GM11168 (cell line): ENCODE data around the gene INTS14.
"Not testable (repeated sequence)": the region's sequence is repeated elsewhere in the genome, so short reads cannot be mapped to it uniquely, and the experiment has no call there.

Experiments
- in situ Hi-C: fragments of 300-500 bp; cut with MboI; formaldehyde crosslinking; loops from one replicate; pipeline ENCODE4 v1.12.0; 2022; ENCODE audit warnings: low sequenced_read_pairs; ENCODE audit not compliant: unreplicated experiment

INTS14 gene

DNA sequence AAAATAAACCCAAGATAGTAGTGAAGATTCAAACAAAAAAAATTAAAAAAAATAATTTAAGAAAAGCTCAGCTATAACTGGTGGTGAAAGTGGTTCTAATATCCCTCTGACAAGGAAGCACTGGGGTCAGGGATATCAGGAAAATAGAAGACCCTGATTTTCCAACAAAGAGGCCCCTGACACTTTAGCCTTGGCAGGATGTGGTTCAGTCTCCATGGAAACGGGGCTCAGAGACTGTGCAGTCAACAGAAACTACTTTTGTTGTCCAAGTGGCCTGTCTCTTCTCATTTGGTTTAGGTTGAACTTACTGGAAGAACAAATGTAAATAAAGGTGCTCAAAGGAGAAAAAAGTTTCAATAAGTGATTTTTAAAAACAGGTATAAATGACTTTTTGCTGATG, 27.2 kb downstream of the INTS14 start:
- in situ Hi-C loops, result no loop called here

DNA sequence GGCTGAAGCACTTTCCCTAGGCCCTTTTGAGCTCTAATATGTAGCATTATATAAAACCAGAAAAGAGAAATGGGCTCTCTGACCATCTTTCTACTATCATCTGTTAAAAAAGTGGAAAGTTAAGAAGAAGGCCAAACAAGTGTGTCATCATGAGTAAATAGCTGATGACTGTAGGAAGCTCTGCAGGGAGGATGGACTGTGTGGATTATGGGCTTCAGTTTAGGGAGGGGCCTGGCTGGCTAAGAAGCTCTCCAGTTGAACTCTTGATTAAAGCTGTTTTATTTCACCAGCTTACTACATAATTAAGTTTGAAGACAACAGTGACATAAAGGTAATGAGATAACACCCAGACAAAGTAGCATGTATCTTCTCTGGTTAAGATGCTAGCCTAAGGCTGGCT, 30.6 kb downstream of the INTS14 start:
- in situ Hi-C loops, result no loop called here

DNA sequence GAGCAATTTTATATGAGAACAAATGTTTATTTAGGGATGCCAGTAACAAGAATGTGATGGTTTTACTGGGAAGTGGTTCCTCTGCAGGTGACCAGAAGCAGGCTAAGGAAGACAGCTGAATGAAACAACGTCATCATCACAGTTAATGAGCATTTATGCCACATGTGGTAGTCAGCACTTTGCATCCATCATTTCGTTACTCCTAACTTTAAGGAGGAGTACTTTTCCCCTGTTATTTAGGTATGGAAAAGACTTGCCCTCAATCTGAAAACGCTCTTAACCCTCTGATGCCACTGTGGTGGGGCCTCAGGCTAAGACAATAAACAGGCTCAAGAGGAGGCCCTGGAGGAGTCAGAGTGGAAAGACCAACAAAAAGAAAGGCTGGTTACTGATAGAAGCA, 31.2 kb downstream of the INTS14 start:
- in situ Hi-C loops, result no loop called here

DNA sequence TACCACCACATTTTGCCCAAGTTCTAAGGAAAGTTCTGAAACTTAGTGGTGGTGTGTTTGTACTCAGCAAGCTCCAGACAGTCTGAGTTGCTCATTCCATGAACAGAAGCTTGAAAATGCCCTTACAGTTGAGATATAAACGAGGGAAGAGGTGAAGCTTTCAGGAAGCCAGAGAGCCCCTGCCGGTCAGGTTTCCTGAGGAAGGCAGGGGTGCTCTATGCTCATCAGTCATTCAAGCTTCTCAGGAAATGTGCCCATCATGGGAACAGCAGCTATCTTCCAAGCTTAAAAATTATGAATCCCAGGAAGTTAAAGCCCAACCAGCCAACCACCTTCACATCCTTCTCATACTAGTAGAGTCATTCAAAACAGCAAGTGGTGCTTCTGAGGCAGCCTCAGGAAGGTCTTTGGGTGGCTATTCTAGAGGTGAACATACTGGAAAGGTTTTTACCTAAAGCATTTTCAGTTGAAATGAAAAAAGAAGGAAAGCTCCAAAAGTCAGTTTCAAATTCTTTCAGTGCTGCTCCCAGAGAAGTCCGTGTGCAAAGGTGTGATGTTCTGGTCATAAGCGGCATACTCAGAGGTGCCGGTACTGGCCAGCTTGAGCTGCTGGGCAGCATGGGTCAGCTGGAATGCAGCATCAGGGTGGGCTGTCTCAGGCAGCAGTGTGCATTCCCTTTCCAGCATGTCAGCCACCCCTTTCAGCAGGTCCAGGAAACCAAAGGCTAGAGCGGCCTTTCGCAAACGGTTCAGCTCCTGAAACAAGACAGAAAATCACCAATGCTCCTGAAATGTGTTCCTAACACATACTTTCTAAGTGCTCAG, 31.8 kb downstream of the INTS14 start:
- in situ Hi-C loops, result no loop called here

DNA sequence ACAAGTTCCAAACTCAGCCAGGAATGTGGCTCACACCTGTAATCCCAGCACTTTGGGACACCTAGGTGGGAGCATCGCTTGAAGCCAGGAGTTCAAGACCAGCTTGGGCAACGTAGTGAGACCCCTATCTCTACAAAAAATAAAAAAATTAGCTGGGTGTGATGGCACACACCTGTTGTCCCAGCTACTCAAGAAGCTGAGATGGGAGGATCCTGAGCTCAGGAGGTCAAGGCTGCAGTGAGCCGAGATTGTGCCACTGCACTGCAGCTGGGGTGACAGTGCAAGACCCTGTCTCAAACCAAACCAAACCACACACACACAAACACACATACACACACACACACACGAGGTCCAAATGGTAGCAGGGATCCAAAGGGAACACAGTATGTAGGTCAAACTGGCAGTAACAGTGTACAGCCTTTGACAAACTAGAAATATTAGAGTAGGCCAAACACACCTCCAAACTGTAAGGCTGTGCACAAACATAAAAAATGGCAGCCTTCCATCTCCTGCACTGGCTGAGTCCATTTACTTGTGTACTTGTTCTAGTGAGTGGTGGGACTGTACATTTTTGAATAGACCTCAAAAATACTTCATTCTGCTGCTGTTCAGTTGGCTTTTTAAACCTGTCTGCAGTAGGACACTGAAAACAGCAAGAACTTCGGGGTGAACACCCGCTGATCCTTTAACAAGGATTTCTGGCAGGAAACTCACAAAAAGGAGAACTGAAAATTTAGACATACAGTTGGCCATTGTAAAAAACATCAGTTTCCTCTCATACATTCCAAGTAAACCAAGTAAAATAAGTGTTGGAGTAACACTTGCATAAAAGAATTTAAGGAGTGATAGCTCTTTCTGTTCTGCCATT, 33.6 kb downstream of the INTS14 start:
- in situ Hi-C loops, result no loop called here

DNA sequence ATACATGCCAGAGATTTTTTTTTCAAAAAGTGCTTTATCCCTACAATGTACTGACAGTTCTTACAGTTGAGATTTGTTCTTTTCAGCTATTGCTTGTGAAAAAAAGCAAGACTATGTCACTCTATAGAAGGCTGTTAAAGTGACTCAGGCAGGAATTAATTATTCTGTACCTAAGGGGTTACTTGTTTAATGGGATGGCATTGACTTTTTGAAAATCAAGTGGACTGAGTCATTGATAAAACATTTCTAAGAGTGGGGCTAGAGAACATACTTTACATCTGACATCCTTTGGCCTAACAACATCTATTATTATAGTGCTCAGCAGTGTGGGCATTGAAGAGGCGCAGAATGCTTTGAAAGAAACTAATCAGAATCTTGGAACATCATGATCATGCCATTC, 34.3 kb downstream of the INTS14 start:
- in situ Hi-C loops, result no loop called here

DNA sequence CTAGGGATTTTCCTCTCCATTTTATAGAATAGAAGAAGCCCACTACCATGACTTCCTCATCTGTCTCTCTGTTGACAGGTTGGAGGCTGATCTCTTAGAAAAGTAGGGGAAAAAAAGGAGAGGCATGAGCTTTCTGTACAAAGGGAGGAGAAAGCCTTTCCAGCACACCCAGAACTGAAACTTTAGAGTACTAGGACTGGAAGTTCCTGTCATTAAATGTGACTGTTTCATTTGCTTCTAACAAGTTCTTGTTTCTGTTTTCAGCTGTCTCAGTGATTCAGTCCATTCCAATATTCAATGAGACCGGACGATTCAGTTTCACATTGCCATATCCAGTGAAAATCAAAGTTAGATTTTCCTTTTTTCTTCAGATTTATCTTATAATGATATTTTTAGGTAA, 39.0 kb downstream of the INTS14 start:
- in situ Hi-C loops, result no loop called here

DNA sequence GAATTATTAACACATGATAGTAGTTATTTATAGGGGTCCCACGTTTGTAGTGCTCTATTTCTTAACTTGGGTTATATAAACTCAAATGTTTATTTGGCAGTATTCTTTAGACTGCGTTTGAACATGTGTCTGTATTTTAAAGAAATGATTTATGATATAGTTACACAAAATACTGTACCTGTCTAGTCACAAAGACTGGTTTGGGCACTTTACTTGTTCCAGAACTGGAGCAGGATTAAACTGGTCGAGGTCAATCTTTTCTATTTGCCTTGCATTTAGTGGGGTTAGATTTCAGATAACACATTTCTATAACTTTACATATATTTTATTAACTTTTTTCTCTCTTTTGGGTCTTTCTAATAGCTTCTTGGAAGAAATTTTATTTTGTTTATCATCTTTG, 41.2 kb downstream of the INTS14 start:
- in situ Hi-C loops, result no loop called here

DNA sequence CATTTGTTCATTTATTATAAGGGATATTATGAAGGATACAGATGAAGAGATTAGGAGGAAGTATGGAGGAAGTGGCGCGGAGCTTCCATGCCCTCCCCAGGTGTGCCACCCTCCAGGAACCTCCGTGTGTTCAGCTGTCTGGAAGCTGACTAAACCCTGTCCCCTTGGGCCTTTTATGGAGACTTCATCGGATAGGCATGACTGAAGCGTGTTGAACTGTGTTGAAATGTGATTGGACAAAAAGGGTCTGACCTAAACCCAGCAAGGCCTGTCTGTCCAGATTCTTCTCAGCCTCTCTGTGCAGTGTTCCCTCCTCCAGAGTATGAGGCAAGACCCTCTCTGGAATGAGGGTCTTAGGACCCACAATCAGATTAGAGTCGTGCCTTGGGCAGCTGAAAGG, 49.0 kb downstream of the INTS14 start:
- in situ Hi-C loops, result no loop called here

DNA sequence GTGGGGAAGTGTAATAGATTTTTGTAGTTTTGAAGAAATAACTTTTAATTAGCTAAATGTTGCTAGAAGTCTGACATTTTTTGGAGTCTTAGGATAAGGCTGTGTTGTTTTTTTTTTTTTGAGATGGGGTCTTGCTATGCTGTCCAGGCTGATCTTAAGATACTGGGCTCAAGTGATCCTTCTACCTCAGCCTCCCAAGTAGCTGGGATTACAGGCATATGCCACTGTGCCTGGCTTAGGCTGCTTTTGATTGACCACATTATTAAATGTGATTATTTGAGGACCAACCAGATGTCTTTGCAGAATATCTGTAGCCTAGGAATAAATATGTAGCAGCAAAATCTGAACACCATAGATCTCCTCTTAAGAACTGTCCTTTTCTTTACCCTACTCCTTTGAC, 51.0 kb downstream of the INTS14 start:
- in situ Hi-C loops, result no loop called here

DNA sequence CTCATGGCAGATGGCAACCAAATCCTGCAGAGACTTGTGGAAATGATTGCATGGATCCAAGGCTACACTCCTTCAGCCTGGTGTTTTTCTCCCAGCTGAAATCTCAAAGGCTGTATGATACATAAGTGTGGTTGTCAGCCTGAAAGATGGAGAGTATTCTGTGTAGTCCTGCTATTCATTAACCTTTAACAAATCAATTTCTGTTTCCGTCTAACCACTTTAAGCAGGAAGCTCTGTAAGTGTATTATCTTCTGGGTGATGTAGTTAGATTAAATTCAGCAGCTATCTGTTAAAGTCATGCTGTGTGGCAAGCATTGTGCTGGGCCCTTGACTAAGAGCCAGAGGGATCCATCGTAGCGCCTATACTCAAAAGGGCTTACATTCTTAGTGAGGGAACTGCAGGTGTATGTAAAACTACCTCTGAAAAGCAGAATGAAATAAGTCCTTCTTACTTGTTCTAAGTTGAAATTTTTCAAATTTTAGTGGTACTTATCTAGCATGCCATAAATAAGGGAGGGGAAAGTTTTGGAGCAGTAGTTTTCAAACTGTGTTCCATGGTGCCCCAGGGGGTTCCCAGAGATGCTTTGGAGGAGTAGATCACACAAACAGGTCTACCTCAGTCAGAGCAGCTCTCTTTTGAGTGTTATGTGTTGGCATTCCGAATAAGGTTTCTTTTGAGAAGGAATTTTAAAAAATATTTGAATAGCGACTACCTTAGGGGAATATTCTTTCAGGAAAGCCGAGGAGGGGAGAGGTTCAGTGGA, 51.8 kb downstream of the INTS14 start:
- in situ Hi-C loops, result no loop called here

DNA sequence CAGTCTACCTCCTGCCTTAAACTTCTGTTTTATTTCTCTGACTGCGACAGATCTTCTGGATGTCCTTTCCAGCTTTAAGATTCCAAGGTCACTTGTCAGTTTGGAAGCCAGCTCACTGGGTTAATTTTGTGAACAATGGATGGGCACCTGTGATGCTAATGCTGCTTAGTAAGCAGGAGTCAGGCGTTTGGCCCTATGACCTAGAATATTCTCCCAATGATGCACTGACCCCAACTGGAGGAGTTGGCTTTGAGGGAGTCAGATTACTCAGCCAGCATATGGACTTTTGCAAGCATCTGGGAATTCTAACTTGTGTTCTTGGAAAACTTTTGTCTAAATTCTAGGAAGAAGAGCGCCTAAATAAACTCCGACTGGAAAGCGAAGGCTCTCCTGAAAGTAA, 52.6 kb downstream of the INTS14 start:
- in situ Hi-C loops, result no loop called here

DNA sequence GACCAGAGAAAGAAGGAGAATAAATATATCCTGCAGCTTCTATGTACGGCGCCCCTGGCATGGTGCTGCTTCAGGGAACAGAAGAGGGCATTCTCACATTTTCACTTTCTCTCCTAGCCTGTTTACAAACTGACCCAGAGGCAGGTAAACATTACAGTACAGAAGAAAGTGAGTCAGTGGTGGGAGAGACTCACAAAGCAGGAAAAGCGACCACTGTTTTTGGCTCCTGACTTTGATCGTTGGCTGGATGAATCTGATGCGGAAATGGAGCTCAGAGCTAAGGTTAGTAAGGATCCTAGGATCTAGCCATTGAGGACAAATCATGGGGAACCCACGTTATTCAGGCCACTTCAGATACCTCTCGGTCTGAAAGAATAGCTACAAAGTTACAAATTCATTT, 54.3 kb downstream of the INTS14 start:
- in situ Hi-C loops, result no loop called here

DNA sequence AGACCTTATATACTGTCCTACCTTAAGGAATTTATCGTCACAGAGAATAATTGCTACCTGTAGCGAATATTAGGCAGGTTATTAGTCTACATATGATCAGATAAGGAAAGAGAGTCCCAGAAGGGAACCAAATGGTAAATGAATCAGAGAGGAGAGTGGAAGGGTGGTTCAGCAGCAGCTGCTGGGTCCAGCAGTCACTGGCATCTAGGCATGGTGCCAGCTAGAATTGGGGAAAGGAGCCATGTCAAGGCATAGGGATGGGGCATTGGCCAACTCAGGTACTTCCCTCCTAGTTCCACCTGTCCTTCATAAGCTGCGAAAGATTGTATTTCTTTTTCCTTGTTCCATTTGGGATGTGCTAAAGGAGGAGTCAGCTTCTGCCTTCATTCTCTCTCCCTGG, 57.2 kb downstream of the INTS14 start:
- in situ Hi-C loops, result no loop called here

DNA sequence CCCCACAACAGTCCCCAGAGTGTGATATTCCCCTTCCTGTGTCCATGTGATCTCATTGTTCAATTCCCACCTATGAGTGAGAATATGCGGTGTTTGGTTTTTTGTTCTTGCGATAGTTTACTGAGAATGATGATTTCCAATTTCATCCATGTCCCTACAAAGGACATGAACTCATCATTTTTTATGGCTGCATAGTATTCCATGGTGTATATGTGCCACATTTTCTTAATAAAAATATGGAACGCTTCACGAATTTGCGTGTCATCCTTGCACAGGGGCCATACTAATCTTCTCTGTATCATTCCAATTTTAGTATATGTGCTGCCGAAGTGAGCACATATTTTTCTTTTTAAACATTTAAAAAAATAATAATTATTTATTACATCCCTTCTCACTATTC, 58.1 kb downstream of the INTS14 start:
- in situ Hi-C loops, result not testable (repeated sequence)

DNA sequence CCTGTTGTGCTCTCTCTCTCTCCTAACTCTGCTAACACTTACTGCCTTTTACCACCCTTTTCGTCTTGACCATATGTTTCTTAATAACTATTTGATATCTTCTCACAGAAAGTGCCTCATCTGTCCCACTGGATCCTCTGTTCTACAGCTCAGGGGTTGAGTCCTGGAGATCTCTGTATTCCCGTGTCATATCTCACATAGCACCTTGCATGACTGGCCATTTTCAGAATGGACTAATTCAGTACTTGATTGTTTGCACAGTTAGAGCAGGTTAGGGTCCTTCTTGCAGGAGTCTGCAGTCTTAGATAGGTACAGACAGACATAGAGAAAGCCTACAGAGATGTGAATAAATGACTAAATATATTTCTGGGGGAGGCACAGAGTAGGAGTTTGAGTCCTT, 59.7 kb downstream of the INTS14 start:
- in situ Hi-C loops, result no loop called here

DNA sequence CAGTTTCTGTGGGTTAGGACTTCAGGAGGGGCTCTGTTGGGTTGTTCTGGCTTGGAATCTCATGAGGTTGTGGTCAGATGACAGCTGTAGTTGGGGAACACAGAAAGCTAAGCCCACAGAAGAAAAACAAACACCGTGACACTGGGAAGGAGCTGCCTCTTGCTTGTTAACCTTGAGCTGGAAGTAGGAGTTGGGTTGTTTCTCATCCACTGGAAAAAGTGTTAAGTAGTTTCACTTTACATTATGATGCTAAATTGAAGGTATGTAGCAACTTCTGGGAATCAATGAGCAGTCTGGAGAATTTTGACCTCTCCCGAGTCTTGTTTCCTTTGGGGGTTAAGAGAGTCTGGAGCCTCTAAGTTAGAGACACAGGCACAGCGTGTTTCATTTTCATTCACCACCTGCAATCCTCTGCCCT, 60.2 kb downstream of the INTS14 start:
- in situ Hi-C loops, result no loop called here

DNA sequence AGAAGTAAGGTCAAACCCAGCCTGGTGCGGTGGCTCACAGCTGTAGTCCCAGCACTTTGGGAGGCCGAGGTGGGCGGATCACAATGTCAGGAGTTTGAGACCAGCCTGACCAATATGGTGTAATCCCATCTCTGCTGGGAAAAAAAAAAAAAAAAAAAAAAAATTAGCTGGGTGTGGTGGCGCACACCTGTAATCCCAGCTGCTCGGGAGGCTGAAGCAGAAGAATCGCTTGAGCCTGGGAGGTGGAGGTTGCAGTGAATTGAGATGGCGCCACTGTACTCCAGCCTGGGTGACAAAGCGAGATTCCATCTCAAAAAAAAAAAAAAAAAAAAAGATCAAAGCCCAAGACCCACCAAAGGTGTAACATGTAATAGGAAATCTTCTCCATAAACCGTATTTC, 61.6 kb downstream of the INTS14 start:
- in situ Hi-C loops, result not testable (repeated sequence)

DNA sequence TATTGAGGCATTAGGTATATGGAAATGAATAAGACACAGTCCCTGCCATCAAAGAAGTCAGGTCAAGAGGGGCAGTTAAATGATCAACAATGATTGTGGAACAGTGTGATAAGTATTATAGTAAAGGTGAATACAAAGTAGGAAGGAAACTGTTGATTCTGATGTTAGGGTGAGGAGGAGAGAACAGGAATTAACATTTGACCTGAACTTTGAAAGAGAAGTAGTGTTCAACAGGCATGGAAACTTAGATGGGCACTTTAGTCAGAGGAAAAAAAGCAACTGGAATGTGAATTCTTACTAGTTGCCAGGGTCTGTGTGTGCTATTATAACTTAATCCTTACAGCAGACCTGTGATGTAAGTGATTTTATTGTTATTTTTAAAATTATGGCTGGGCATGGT, 63.1 kb downstream of the INTS14 start:
- in situ Hi-C loops, result no loop called here

DNA sequence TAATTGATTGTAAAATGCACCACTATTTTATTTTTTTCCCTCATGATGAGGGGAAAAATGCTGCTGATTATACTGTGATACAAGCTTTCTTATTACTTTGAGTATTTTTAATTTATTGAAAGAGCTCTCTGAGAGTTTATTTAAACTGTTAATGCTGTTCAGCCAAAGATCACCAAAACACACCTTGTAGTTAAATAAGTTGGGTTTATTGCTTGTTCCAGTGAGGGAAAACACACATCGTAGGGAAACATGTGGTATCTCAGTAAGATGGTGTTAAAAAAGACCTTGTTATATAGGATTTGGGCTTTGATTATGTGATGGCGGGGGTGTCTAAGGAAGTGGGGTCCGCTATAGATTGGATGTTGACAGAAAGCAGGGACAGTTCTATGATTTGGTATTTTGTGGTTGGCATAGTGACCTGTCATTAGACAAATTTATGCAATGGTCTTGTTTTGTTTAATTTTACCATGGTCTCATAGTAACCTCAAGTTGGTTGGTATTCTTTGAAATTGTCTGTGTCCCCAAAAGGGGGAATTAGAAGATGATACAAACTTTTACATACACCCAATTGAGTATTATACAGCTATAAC, 69.6 kb downstream of the INTS14 start:
- in situ Hi-C loops, result no loop called here
